Heart left ventricle (tissue), 16 donors: ENCODE data around the gene TNFAIP8L2. TPM values are rescaled to one million over a fixed set of nuclear protein-coding genes. Genes with fewer than 3 reads are reported as not detected.
"Not testable (repeated sequence)": the region's sequence is repeated elsewhere in the genome, so short reads cannot be mapped to it uniquely, and the experiment has no call there.

Experiments used
- ATAC-seq, 4 donors: fragments of 200-7000 bp; cut with Tn5 transposase; one replicate each; pipeline ENCODE4 v1.9.1; 2020 to 2022; ENCODE audit warnings: moderate library complexity in 4 of 4, mild to moderate bottlenecking in 3 of 4, moderate number of reproducible peaks in 1 of 4
- DNase-seq, 5 donors: peaks; one replicate each; pipeline ENCODE4 v3.0.0-alpha.2; 2020
- H3K27ac ChIP-seq, 12 donors: fragments of 200-600 bp; sonication (generic) in 4 of 12; one replicate each; pipeline versions ENCODE4 v1.5.0 to v1.8.0; 2016 to 2022; ENCODE audit warnings: mild to moderate bottlenecking in 2 of 12
- H3K27me3 ChIP-seq, 9 donors: fragments of 200-600 bp; sonication (generic) in 2 of 9; one replicate each; pipeline versions ENCODE4 v1.5.1 to v1.8.0; 2016 to 2022; ENCODE audit warnings: mild to moderate bottlenecking in 3 of 9
- H3K36me3 ChIP-seq, 9 donors: fragments of 200-600 bp; sonication (generic) in 2 of 9; one replicate each; pipeline versions ENCODE4 v1.5.0 to v1.8.0; 2018 to 2022; ENCODE audit warnings: mild to moderate bottlenecking in 2 of 9
- H3K4me1 ChIP-seq, 12 donors: fragments of 200-600 bp; sonication (generic) in 4 of 12; one replicate each; pipeline versions ENCODE4 v1.5.0 to v1.8.0; 2016 to 2022; ENCODE audit warnings: mild to moderate bottlenecking in 3 of 12
- H3K4me3 ChIP-seq, 12 donors: fragments of 200-600 bp; sonication (generic) in 4 of 12; one replicate each; pipeline versions ENCODE4 v1.5.0 to v1.8.0; 2017 to 2022; ENCODE audit warnings: mild to moderate bottlenecking in 9 of 12, moderate library complexity in 4 of 12
- H3K9me3 ChIP-seq, 12 donors: fragments of 200-600 bp; sonication (generic) in 4 of 12; one replicate each; pipeline versions ENCODE4 v1.5.0 to v1.8.0; 2016 to 2022; ENCODE audit warnings: mild to moderate bottlenecking in 1 of 12
- POLR2A ChIP-seq, 2 donors: fragments of 450-650 bp; IDR thresholded peaks; one replicate each; pipeline ENCODE4 v1.6.1; 2017; ENCODE audit warnings: antibody characterized with exemption in 2 of 2, mild to moderate bottlenecking in 2 of 2, moderate library complexity in 2 of 2
- WGBS, 4 donors: extraction: QIAGEN DNeasy Blood & Tissue Kit in 2 of 4; methylation state at CpG; one replicate each; pipeline versions ENCODE4 v1.1.5 to v1.1.7; 2013 to 2018; 5-methylcytosine and 5-hydroxymethylcytosine counted together
- intact Hi-C, 10 donors: fragments of 100-400 bp; cut with DNase I; formaldehyde crosslinking; loops; one replicate each; pipeline versions ENCODE4 v1.11.1 to v1.14.2; 2022
- polyA plus RNA-seq, 2 donors: library from polyadenylated mRNA; stranded (reverse); fragments of 200-250 nt; gene quantifications; one replicate each; pipeline ENCODE4 v1.2.3, GENCODE V29; 2013
- total RNA-seq, 9 donors: library from RNA; depleted of rRNA in 2 of 9; stranded (reverse); fragments of >200 nt in 2 of 9; fragmentation: NEBNext Ultra II Directional in 3 of 9; extraction: Animal tissue kit (Norgen Biotek cat#: 25700) in 3 of 9; gene quantifications; one replicate each; pipeline versions ENCODE4 v1.1.0 to v1.2.4, GENCODE V29; 2016 to 2023
- TF ChIP-seq, protein P1 (sequence below), 12 donors: fragments of 200-600 bp; sonication (generic) in 4 of 12; IDR thresholded peaks; one replicate each; pipeline versions ENCODE4 v1.5.0 to v1.8.0; 2018 to 2022; ENCODE audit warnings: antibody characterized with exemption in 12 of 12, mild to moderate bottlenecking in 5 of 12
- donor health status: ischemic (EF 13 %, LVEDD 7.1; RV severe dilation, severe dysfunction).
- donor health status: healthy with polysubstance abuse.
- donor health status: DM: no; HTN: yes; CAD: no.
- donor health status: DM: no; HTN: no; CAD: no.
- donor health status: ischemic (EF 25% LVEDD 6.9; RV normal size, moderate dysfunction).
- donor health status: ischemic (EF 25% LVEDD 5.7; RV mildly dilated, moderate dysfunction).
- donor health status: healthy.
- donor health status: DM: yes; HTN: yes; CAD: no.
- donor health status: ischemic (EF 35%, LVEDD 5.7; RV mildly dilated, moderate dysfunction).
- donor health status: nonischemic (EF 11% LVEDD 7.7; RV severe dilation, severe dysfunction).
- donor health status: DM: yes; HTN: yes; CAD: no.
- donor health status: PGD.
- donor health status: ischemic (EF 29% LVEDD 5.4; RV normal size, mild dysfunction).
- donor health status: nonischemic (EF 23%, LVEDD 6.1; RV moderate dilation, normal function).

The TNFAIP8L2 gene
- total and polyA plus RNA-seq, 11 donors = 0.49 to 7.9 (median 1.6) TPM

- peaks cover 0 to 12% (median 5%) of the 10 kb centered on the region in 9 donors for H3K36me3 ChIP-seq
- no peak for TF ChIP-seq POLR2A (IDR thresholded peaks at IDR 0.05)
- TF ChIP-seq, protein P1, sequence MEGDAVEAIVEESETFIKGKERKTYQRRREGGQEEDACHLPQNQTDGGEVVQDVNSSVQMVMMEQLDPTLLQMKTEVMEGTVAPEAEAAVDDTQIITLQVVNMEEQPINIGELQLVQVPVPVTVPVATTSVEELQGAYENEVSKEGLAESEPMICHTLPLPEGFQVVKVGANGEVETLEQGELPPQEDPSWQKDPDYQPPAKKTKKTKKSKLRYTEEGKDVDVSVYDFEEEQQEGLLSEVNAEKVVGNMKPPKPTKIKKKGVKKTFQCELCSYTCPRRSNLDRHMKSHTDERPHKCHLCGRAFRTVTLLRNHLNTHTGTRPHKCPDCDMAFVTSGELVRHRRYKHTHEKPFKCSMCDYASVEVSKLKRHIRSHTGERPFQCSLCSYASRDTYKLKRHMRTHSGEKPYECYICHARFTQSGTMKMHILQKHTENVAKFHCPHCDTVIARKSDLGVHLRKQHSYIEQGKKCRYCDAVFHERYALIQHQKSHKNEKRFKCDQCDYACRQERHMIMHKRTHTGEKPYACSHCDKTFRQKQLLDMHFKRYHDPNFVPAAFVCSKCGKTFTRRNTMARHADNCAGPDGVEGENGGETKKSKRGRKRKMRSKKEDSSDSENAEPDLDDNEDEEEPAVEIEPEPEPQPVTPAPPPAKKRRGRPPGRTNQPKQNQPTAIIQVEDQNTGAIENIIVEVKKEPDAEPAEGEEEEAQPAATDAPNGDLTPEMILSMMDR (IDR thresholded peaks at IDR 0.05) = no peak
- H3K4me3 ChIP-seq = peak overlapping the region; percentile 58 to 90 (median 78)
- H3K27me3 ChIP-seq = no peaks in the 10 kb centered on the region
- no peaks in the 10 kb centered on the region for H3K9me3 ChIP-seq
- peaks cover 0 to 49% (median 36%) of the 10 kb centered on the region in 12 donors for H3K4me1 ChIP-seq
- H3K27ac ChIP-seq = peak overlapping the region; percentile 33 to 94 (median 90)
- intact Hi-C loops = loop anchor here (2.0 to 10.0 kb wide), 8 partner anchors 53 to 207 kb away; partner anchors contain the start of genes PSMD4 (in 5 of the 10) and RFX5 (in 1 of the 10)
- DNase-seq = peak in 1 of 5 donors; percentile 9
- no peak for ATAC-seq
- 5 to 9% (median 8%) methylated on average over 10 of the region's 10 CpGs for WGBS, 4 donors
Measured at GRCh38 chr1:151197863-151198253, 41.4 kb downstream of the TNFAIP8L2 start.

- DNase-seq (peak; percentile 99 to 100 (median 99)), ATAC-seq (peak; percentile 94 to 97 (median 96))
- H3K4me3 ChIP-seq = peak within 1 kb of the TSS; percentile 58 to 90 (median 78)
- no peaks in the 10 kb centered on the region for H3K27me3 ChIP-seq
- peaks cover 0 to 18% (median 11%) of the 10 kb centered on the region in 9 donors for H3K36me3 ChIP-seq
- no peaks in the 10 kb centered on the region for H3K9me3 ChIP-seq
- TF ChIP-seq, protein P1 (IDR thresholded peaks at IDR 0.05) = no peak
- TF ChIP-seq POLR2A (IDR thresholded peaks at IDR 0.05) = peak in 1 of 2 donors; percentile 68
- 0 to 1% (median 0%) methylated on average over 52 to 60 of the region's 60 CpGs for WGBS, 4 donors
- peak within 1 kb of the TSS; percentile 33 to 94 (median 90) for H3K27ac ChIP-seq
- intact Hi-C loops = loop anchor here in 9 of 10 donors (2.0 to 10.0 kb wide), 7 partner anchors 52 to 206 kb away; partner anchors contain the start of genes PSMD4 (in 4 of the 9) and RFX5 (in 1 of the 9)
- peaks cover 0 to 49% (median 36%) of the 10 kb centered on the region in 12 donors for H3K4me1 ChIP-seq
Measured at GRCh38 chr1:151198254-151199127, 42.0 kb downstream of the TNFAIP8L2 start, which contains the start of gene PIP5K1A. Gene PIP5K1A (plus strand): TSS chr1:151198552. CDS start chr1:151198997, 445 bp downstream.

DNA sequence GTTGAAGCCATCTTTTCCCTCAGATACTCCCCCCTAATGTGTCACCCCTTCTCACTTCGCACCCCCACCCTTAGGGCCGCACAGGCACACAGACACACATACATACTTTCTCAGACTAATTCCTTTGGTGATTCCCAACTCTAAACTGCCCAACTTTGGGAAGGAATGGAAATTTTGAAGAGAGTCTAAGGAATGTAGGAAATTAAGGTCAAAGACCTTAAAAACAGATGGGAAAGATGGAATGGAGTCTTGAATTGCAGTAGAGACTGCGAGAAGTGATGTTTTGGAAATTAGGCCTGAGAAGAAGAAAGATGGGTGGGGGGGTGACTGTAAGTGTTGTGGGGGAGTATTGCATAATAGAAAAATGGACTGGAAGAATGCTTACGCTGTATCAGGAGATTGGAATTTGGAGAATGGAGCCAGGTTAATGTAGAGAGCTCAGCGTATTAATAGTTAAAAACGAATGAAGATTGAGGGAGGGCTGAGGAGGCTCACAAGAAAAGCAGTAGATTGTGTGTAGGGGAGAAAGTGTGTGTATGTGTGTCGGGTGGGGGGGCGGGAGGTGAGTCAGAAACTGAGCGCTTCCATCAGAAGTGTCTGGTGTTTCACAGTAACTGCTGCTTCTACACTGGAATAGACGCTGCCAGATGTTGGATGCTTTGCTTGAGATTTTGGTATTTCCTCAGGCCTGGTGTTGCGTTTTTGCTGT lies 43.6 kb downstream of the TNFAIP8L2 start:
- ATAC-seq (no peak), DNase-seq (peak in 1 of 5 donors; percentile 18)
- Histone ChIP-seq H3K27me3 (no peaks in the 10 kb centered on the region), H3K36me3 (peaks cover 0 to 24% (median 15%) of the 10 kb centered on the region in 9 donors), H3K4me1 (peaks cover 0 to 49% (median 36%) of the 10 kb centered on the region in 12 donors), H3K27ac (peak overlapping the region in 9 of 12 donors; percentile 86 to 94 (median 91)), H3K9me3 (no peaks in the 10 kb centered on the region), H3K4me3 (peak overlapping the region; percentile 58 to 90 (median 78))
- WGBS, 4 donors = 16 to 25% (median 23%) methylated on average over 11 of the region's 11 CpGs
- intact Hi-C loops = loop anchor here in 9 of 10 donors (2.0 to 10.0 kb wide), 7 partner anchors 51 to 205 kb away; partner anchors contain the start of genes PSMD4 (in 4 of the 9) and RFX5 (in 1 of the 9)
- no peak for TF ChIP-seq POLR2A (IDR thresholded peaks at IDR 0.05)
- TF ChIP-seq, protein P1 (IDR thresholded peaks at IDR 0.05) = no peak

DNA sequence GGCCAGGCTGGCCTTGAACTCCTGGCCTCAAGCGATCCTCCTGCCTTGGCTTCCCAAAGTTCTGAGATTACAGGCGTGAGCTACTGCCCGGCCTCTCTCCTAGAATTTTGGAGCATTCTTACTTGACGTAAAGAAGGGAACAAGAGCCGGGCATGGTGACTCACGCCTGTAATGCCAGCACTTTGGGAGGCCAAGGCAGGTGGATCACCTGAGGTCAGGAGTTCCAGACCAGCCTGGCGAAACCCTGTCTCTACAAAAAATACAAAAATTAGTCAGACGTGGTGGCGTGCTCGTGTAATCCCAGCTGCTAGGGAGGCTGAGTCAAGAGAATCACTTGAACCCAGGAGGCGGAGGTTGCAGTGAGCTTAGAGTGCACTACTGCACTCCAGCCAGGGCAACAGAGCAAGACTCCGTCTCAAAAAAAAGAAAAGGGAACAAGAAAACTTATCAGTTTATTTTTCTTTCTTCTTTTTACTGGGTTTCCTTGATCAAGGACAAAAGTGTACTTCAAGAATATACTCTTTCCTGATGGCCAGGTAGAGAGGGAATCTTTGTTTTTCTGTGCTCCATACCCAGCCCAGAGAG lies 49.0 kb downstream of the TNFAIP8L2 start:
- peaks cover 0 to 66% (median 48%) of the 10 kb centered on the region in 9 donors for H3K36me3 ChIP-seq

More for the DNA sequence above, 49.0 kb downstream of the TNFAIP8L2 start:
- H3K9me3 ChIP-seq, H3K4me3 ChIP-seq, H3K27me3 ChIP-seq, DNase-seq, ATAC-seq, H3K27ac ChIP-seq: not testable (repeated sequence)
- H3K4me1 ChIP-seq = peaks cover 0 to 43% (median 22%) of the 10 kb centered on the region in 12 donors
- 94 to 96% (median 95%) methylated on average over 12 of the region's 12 CpGs for WGBS, 4 donors
- intact Hi-C loops = loop anchor here in 1 of 10 donors (5.0 kb wide), 1 partner anchor 37 kb away; no protein-coding TSS in a partner anchor
